Astrocyte (in vitro differentiated cells and primary cell): ENCODE measurements around the gene FAM83D.

Experiments
- EZH2 ChIP-seq: IDR thresholded peaks from 2 replicates; pipeline ENCODE4 v1.6.1; 2012; ENCODE audit warnings: mild to moderate bottlenecking, low read length, inconsistent platforms; ENCODE audit not compliant: insufficient read depth
- TF ChIP-seq, protein P1 (sequence below): IDR thresholded peaks from 2 replicates; pipeline ENCODE4 v1.5.1; 2011; ENCODE audit warnings: low read depth, mild to moderate bottlenecking, inconsistent platforms, low read length, moderate library complexity; ENCODE audit not compliant: insufficient read depth

DNA sequence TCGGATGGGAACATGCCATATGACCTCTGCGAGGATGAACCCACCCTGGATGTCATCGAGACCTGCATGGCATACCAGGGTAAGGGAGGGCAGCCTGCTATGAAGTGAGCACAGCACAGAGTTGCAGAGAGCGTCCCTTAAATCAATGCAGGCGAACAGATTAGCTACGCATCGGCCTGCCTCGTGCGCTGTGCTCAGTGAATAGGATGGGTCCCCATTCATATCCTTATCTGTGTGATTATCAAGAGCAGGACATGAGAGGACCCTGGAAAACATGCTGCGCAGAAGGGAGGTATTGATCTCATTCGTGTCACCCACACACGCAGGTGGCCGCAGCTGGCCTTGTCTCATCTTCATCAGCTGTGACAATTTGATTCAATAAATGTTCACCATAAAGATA lies 25.6 kb upstream of the FAM83D start:
- TF ChIP-seq, protein P1, sequence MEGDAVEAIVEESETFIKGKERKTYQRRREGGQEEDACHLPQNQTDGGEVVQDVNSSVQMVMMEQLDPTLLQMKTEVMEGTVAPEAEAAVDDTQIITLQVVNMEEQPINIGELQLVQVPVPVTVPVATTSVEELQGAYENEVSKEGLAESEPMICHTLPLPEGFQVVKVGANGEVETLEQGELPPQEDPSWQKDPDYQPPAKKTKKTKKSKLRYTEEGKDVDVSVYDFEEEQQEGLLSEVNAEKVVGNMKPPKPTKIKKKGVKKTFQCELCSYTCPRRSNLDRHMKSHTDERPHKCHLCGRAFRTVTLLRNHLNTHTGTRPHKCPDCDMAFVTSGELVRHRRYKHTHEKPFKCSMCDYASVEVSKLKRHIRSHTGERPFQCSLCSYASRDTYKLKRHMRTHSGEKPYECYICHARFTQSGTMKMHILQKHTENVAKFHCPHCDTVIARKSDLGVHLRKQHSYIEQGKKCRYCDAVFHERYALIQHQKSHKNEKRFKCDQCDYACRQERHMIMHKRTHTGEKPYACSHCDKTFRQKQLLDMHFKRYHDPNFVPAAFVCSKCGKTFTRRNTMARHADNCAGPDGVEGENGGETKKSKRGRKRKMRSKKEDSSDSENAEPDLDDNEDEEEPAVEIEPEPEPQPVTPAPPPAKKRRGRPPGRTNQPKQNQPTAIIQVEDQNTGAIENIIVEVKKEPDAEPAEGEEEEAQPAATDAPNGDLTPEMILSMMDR = no peak
- TF ChIP-seq EZH2 = no peak
